Measurements from ENCODE around the gene GTPBP8.

- no peak for TF ChIP-seq CTCF (IDR thresholded peaks at IDR 0.05)
- no peak for TF ChIP-seq POLR2A (IDR thresholded peaks at IDR 0.05)
Measured at GRCh38 chr3:112976001-112976400, 14.8 kb upstream of the GTPBP8 start.

Measured in thyroid gland (tissue), 4 donors.